KOPT-K1 (cell line): Measurements from ENCODE around the gene PATJ.
"Not testable (repeated sequence)": the region's sequence is repeated elsewhere in the genome, so short reads cannot be mapped to it uniquely, and the experiment has no call there.

Source experiments
- H3K27ac ChIP-seq: fragments of 200-600 bp; sonication (generic); 2 replicates; pipeline ENCODE4 v1.5.1; 2016; ENCODE audit warnings: antibody characterized with exemption, mild to moderate bottlenecking, low read depth, low read length; ENCODE audit not compliant: poor library complexity, severe bottlenecking
- H3K36me3 ChIP-seq: fragments of 200-600 bp; sonication (generic); 2 replicates; pipeline ENCODE4 v1.5.1; 2017; ENCODE audit warnings: antibody characterized with exemption, mild to moderate bottlenecking, low read length, moderate library complexity; ENCODE audit not compliant: insufficient read depth
- H3K9me3 ChIP-seq: fragments of 200-600 bp; sonication (generic); 2 replicates; pipeline ENCODE4 v1.5.1; 2017; ENCODE audit warnings: antibody characterized with exemption, low read length, mild to moderate bottlenecking; ENCODE audit not compliant: insufficient read depth, poor library complexity, severe bottlenecking

Gene PATJ

GRCh38 chr1:61873581-61873980, 131.3 kb downstream of the PATJ start:
- Histone ChIP-seq H3K9me3 (peaks cover 16% of the 10 kb centered on the region), H3K36me3 (no peaks in the 10 kb centered on the region), H3K27ac (no peak overlapping the region)

GRCh38 chr1:61873994-61874393, 131.7 kb downstream of the PATJ start:
- no peak overlapping the region for H3K27ac ChIP-seq
- H3K36me3 ChIP-seq = no peaks in the 10 kb centered on the region
- peaks cover 16% of the 10 kb centered on the region for H3K9me3 ChIP-seq

GRCh38 chr1:61875198-61875597, 132.9 kb downstream of the PATJ start:
- peaks cover 9% of the 10 kb centered on the region for H3K9me3 ChIP-seq
- no peaks in the 10 kb centered on the region for H3K36me3 ChIP-seq

GRCh38 chr1:61879887-61880474, 137.7 kb downstream of the PATJ start:
- not testable (repeated sequence) for H3K36me3 ChIP-seq, H3K27ac ChIP-seq, H3K9me3 ChIP-seq

More at GRCh38 chr1:61875198-61875597, 132.9 kb downstream of the PATJ start:
- no peak overlapping the region for H3K27ac ChIP-seq

- H3K36me3 ChIP-seq = no peaks in the 10 kb centered on the region
- no peak overlapping the region for H3K27ac ChIP-seq
- H3K9me3 ChIP-seq = no peaks in the 10 kb centered on the region
Observed at GRCh38 chr1:61887076-61887867, 145.0 kb downstream of the PATJ start.

- Histone ChIP-seq H3K9me3 (no peaks in the 10 kb centered on the region), H3K27ac (no peak overlapping the region), H3K36me3 (no peaks in the 10 kb centered on the region)
Observed at GRCh38 chr1:61887931-61888564, 145.8 kb downstream of the PATJ start.

GRCh38 chr1:61888808-61889207, 146.5 kb downstream of the PATJ start:
- Histone ChIP-seq H3K9me3 (no peaks in the 10 kb centered on the region), H3K27ac (no peak overlapping the region), H3K36me3 (no peaks in the 10 kb centered on the region)

- H3K9me3 ChIP-seq, H3K36me3 ChIP-seq, H3K27ac ChIP-seq: not testable (repeated sequence)
Observed at GRCh38 chr1:61890435-61890834, 148.2 kb downstream of the PATJ start.

- Histone ChIP-seq H3K9me3 (peaks cover 7% of the 10 kb centered on the region), H3K36me3 (no peaks in the 10 kb centered on the region)
Observed at GRCh38 chr1:61892977-61893376, 150.7 kb downstream of the PATJ start.

GRCh38 chr1:61894296-61894695, 152.0 kb downstream of the PATJ start:
- not testable (repeated sequence) for H3K27ac ChIP-seq, H3K36me3 ChIP-seq, H3K9me3 ChIP-seq

More at GRCh38 chr1:61892977-61893376, 150.7 kb downstream of the PATJ start:
- no peak overlapping the region for H3K27ac ChIP-seq

GRCh38 chr1:61895175-61895574, 152.9 kb downstream of the PATJ start:
- Histone ChIP-seq H3K36me3 (no peaks in the 10 kb centered on the region), H3K9me3 (peaks cover 7% of the 10 kb centered on the region), H3K27ac (no peak overlapping the region)

GRCh38 chr1:61898658-61899057, 156.4 kb downstream of the PATJ start:
- Histone ChIP-seq H3K36me3 (no peaks in the 10 kb centered on the region), H3K9me3 (peaks cover 7% of the 10 kb centered on the region), H3K27ac (no peak overlapping the region)

GRCh38 chr1:61904354-61904753, 162.1 kb downstream of the PATJ start:
- H3K27ac ChIP-seq = no peak overlapping the region
- no peaks in the 10 kb centered on the region for H3K9me3 ChIP-seq
- H3K36me3 ChIP-seq = no peaks in the 10 kb centered on the region

GRCh38 chr1:61907102-61907501, 164.8 kb downstream of the PATJ start:
- Histone ChIP-seq H3K27ac (no peak overlapping the region), H3K9me3 (no peaks in the 10 kb centered on the region), H3K36me3 (no peaks in the 10 kb centered on the region)

GRCh38 chr1:61910035-61910434, 167.8 kb downstream of the PATJ start:
- no peaks in the 10 kb centered on the region for H3K9me3 ChIP-seq
- H3K36me3 ChIP-seq = no peaks in the 10 kb centered on the region
- H3K27ac ChIP-seq = no peak overlapping the region
